ENCODE data around the gene FOXM1. TPM values are rescaled to one million over a fixed set of nuclear protein-coding genes. Genes with fewer than 3 reads are reported as not detected.

The FOXM1 gene
- total and polyA plus RNA-seq, 10 of the 15 experiments (the other 5 are each of a cell fraction or from before 2014, with no cell fraction given), result 15.1 to 63.2 (median 34.2) TPM

GRCh38 chr12:2890001-2890387 is 13.0 kb upstream of the FOXM1 start:
- no TSS peak for BruUV-seq (replicated peaks)

GRCh38 chr12:2886768-2887450 is 9.9 kb upstream of the FOXM1 start:
- 97% methylated on average over 10 of the region's 10 CpGs for WGBS (ENCODE audit: insufficient coverage, insufficient replicate concordance, low lambda C conversion rate, missing lambda C conversion rate)
- TF ChIP-seq NFIC (IDR thresholded peaks at IDR 0.05; ENCODE audit: low read depth, low read length) (no peak), GABPA (IDR thresholded peaks at IDR 0.05; ENCODE audit: low read depth) (no peak), PKNOX1 (IDR thresholded peaks at IDR 0.05) (no peak), DPF2 (IDR thresholded peaks at IDR 0.05) (no peak), SKIL (IDR thresholded peaks at IDR 0.05; ENCODE audit: low read depth, poor library complexity, severe bottlenecking) (no peak), NR2C1 (IDR thresholded peaks at IDR 0.05) (no peak), IRF4 (IDR thresholded peaks at IDR 0.05; ENCODE audit: low read depth, low read length) (no peak), SREBF1 (IDR thresholded peaks at IDR 0.05; ENCODE audit: low read length) (no peak), ESRRA (IDR thresholded peaks at IDR 0.05; ENCODE audit: low read length) (no peak)

More at GRCh38 chr12:2890001-2890387, 13.0 kb upstream of the FOXM1 start:
- Histone ChIP-seq H3K79me2 (ENCODE audit: control insufficient read depth, insufficient read depth, low read length) (peaks cover 2% of the 10 kb centered on the region; the same call in 1 of the 2 replicates), H3K36me3 (ENCODE audit: control insufficient read depth in 2 of 2, insufficient read depth in 2 of 2, low read length in 1 of 2) (peaks cover 0 to 5% of the 10 kb centered on the region in 2 experiments; a peak in 2 of 4 replicates), H3K9ac (ENCODE audit: control insufficient read depth, insufficient read depth, low read length) (peak overlapping the region; percentile 77), H3K4me3 (peak overlapping the region; percentile 45; the same call in 1 of the 2 replicates), H3K9me3 (replicated peaks; ENCODE audit: control insufficient read depth, insufficient read depth, low read length) (no peaks in the 10 kb centered on the region), H4K20me1 (ENCODE audit: control insufficient read depth, insufficient read depth) (no peaks in the 10 kb centered on the region), H3K4me2 (ENCODE audit: control insufficient read depth, insufficient read depth) (peak overlapping the region; percentile 99), H3K4me1 (ENCODE audit: control insufficient read depth, insufficient read depth, low read length) (peaks cover 4% of the 10 kb centered on the region), H2AFZ (ENCODE audit: control insufficient read depth, low read depth, low read length) (peak overlapping the region; percentile 87), H3K27me3 (replicated peaks in 1 of 2; ENCODE audit: control insufficient read depth in 2 of 2, insufficient read depth in 2 of 2, low read length in 1 of 2) (no peaks in the 10 kb centered on the region), H3K27ac (ENCODE audit: control insufficient read depth, insufficient read depth) (peak overlapping the region; percentile 76)
- WGBS (ENCODE audit: insufficient coverage, insufficient replicate concordance, low lambda C conversion rate, missing lambda C conversion rate), result 68% methylated on average over 10 of the region's 10 CpGs
- ChIA-PET RAD21 (ENCODE audit: unreplicated experiment) (interaction anchor here (0.8 to 1.0 kb wide), 2 partner anchors 44 to 151 kb away, joined by 3 to 4 read pairs; no protein-coding TSS in a partner anchor), SMC1A (ENCODE audit: uncharacterized antibody, unreplicated experiment) (interaction anchor here (0.6 to 1.3 kb wide), 2 partner anchors 12 to 91 kb away, joined by 3 read pairs; no protein-coding TSS in a partner anchor), POLR2A (interaction anchor here (0.5 to 2.1 kb wide), 6 partner anchors 9 to 22 kb away, joined by 3 to 9 read pairs (median 4); partner anchors contain the start of genes FOXM1 and RHNO1), CTCF (interaction anchor here (1.3 to 1.6 kb wide), 3 partner anchors 10 to 54 kb away, joined by 4 to 6 read pairs (median 5); no protein-coding TSS in a partner anchor)
- DNase-seq (ENCODE audit: low read depth, low spot score) (no peak), FAIRE-seq (no peak), ATAC-seq (no peak; the same call in 1 of the 3 replicates)
- no peak for TF ChIP-seq TBL1XR1 (IDR thresholded peaks at IDR 0.05; ENCODE audit: low read depth, low read length)
- TF ChIP-seq MTA3 (IDR thresholded peaks at IDR 0.05; ENCODE audit: borderline replicate concordance, low read length), result 0 out of 2 replicates have a peak, but pooled peaks have one; percentile 70
- intact Hi-C loops (cut with micrococcal nuclease; ENCODE audit: unreplicated experiment), result loop anchor here (5.0 kb wide), 1 partner anchor 42 kb away; no protein-coding TSS in a partner anchor
- in situ Hi-C loops (cut with MboI), result no loop called here

More at GRCh38 chr12:2886768-2887450, 9.9 kb upstream of the FOXM1 start:
- Histone ChIP-seq H3K36me3 (ENCODE audit: control insufficient read depth in 2 of 2, insufficient read depth in 2 of 2, low read length in 1 of 2) (peaks cover 0 to 5% of the 10 kb centered on the region in 2 experiments; a peak in 2 of 4 replicates), H3K9me3 (replicated peaks; ENCODE audit: control insufficient read depth, insufficient read depth, low read length) (no peaks in the 10 kb centered on the region), H3K27me3 (replicated peaks in 1 of 2; ENCODE audit: control insufficient read depth in 2 of 2, insufficient read depth in 2 of 2, low read length in 1 of 2) (no peaks in the 10 kb centered on the region), H4K20me1 (ENCODE audit: control insufficient read depth, insufficient read depth) (no peaks in the 10 kb centered on the region), H3K27ac (ENCODE audit: control insufficient read depth, insufficient read depth) (no peak overlapping the region), H2AFZ (ENCODE audit: control insufficient read depth, low read depth, low read length) (no peak overlapping the region), H3K4me3 (no peak overlapping the region), H3K4me2 (ENCODE audit: control insufficient read depth, insufficient read depth) (no peak overlapping the region), H3K4me1 (ENCODE audit: control insufficient read depth, insufficient read depth, low read length) (peaks cover 4% of the 10 kb centered on the region), H3K79me2 (ENCODE audit: control insufficient read depth, insufficient read depth, low read length) (peaks cover 8% of the 10 kb centered on the region), H3K9ac (ENCODE audit: control insufficient read depth, insufficient read depth, low read length) (no peak overlapping the region)
- ChIA-PET SMC1A (ENCODE audit: uncharacterized antibody, unreplicated experiment) (no interaction called here), RAD21 (ENCODE audit: unreplicated experiment) (no interaction called here), CTCF (interaction anchor here (0.7 to 2.3 kb wide), 3 partner anchors 9 to 147 kb away, joined by 3 to 10 read pairs (median 4); no protein-coding TSS in a partner anchor), POLR2A (interaction anchor here (0.6 to 1.2 kb wide), 5 partner anchors 10 to 29 kb away, joined by 3 to 7 read pairs (median 4); partner anchors contain the start of genes FOXM1 and RHNO1)
- no TSS peak for BruUV-seq (replicated peaks)
- in situ Hi-C loops (cut with MboI) (no loop called here), intact Hi-C loops (cut with micrococcal nuclease; ENCODE audit: unreplicated experiment) (no loop called here)
- ATAC-seq (no peak), FAIRE-seq (no peak), DNase-seq (ENCODE audit: low read depth, low spot score) (no peak)

All from GM12878 (cell line).